ENCODE data around the gene KRT3.

The KRT3 gene

GRCh38 chr12:52795694-52796428 is at the start of gene KRT3:
KRT3 (minus strand) TSS chr12:52796117; CDS start chr12:52796042, 75 bp downstream.
- DNase-seq, result no peak

GRCh38 chr12:52844386-52844785 is 48.5 kb upstream of the KRT3 start:
- DNase-seq, result no peak

- no peak for DNase-seq
Observed at GRCh38 chr12:52839436-52840105, 43.7 kb upstream of the KRT3 start.

- DNase-seq, result no peak
Observed at GRCh38 chr12:52838609-52839435, 42.9 kb upstream of the KRT3 start.

- DNase-seq, result no peak
Observed at GRCh38 chr12:52837781-52838608, 42.1 kb upstream of the KRT3 start.

- DNase-seq, result no peak
Observed at GRCh38 chr12:52837413-52837741, 41.5 kb upstream of the KRT3 start.

- DNase-seq, result no peak
Observed at GRCh38 chr12:52836491-52837412, 40.8 kb upstream of the KRT3 start.

- DNase-seq, result peak in 1 of 2 donors; percentile 25
Observed at GRCh38 chr12:52836042-52836466, 40.1 kb upstream of the KRT3 start.

- no peak for DNase-seq
Observed at GRCh38 chr12:52835271-52836041, 39.5 kb upstream of the KRT3 start.

GRCh38 chr12:52834727-52835001 is 38.7 kb upstream of the KRT3 start:
- DNase-seq, result no peak

GRCh38 chr12:52833922-52834726 is 38.2 kb upstream of the KRT3 start, which contains the start of gene KRT79:
KRT79 (minus strand) TSS chr12:52834311; CDS start chr12:52834260, 51 bp downstream.
- DNase-seq, result no peak

- no peak for DNase-seq
Observed at GRCh38 chr12:52832985-52833905, 37.3 kb upstream of the KRT3 start.

GRCh38 chr12:52832451-52832850 is 36.5 kb upstream of the KRT3 start:
- no peak for DNase-seq

- no peak for DNase-seq
Observed at GRCh38 chr12:52831251-52831650, 35.3 kb upstream of the KRT3 start.

- DNase-seq, result no peak
Observed at GRCh38 chr12:52829986-52830770, 34.3 kb upstream of the KRT3 start.

- DNase-seq, result no peak
Observed at GRCh38 chr12:52828591-52829021, 32.7 kb upstream of the KRT3 start.

GRCh38 chr12:52828156-52828555 is 32.2 kb upstream of the KRT3 start:
- no peak for DNase-seq

- DNase-seq, result no peak
Observed at GRCh38 chr12:52827499-52828090, 31.7 kb upstream of the KRT3 start.

Data from CD4-positive, alpha-beta T cell treated with Interferon alpha-2 for 1 hour (primary cell).